Erythroblast (primary cell): ENCODE data around the gene ACVR1.

ENCODE experiments used
- GATA1 ChIP-seq: IDR thresholded peaks from 2 replicates; pipeline ENCODE4 v1.6.1; 2011; ENCODE audit warnings: low read depth, mild to moderate bottlenecking, control low read depth, low read length, moderate library complexity
- POLR2A ChIP-seq: IDR thresholded peaks from 2 replicates; pipeline ENCODE4 v1.6.1; 2011; ENCODE audit warnings: mild to moderate bottlenecking, low read length

DNA sequence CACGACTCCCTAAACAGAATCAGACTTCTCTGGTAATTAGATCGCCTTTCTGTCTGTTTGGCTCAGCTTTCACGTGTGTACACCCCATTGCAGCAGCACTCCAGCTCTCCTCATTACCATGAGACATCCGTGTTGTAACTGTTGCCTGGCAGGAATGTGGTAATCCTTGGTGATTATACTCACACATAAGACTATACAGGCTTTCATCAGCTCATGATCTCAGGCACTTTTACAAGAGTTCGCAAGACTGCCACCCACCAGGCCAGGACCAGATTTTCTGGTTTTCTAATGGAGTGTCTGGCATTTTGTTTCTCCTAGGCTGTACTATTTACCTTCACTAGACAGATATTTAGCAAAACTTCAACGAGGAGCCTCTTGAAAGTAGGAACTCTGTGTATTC is 50.2 kb downstream of the ACVR1 start:
- no peak for TF ChIP-seq POLR2A
- TF ChIP-seq GATA1 = no peak
